Measurements from ENCODE around the gene MLC1.

The MLC1 gene

DNA sequence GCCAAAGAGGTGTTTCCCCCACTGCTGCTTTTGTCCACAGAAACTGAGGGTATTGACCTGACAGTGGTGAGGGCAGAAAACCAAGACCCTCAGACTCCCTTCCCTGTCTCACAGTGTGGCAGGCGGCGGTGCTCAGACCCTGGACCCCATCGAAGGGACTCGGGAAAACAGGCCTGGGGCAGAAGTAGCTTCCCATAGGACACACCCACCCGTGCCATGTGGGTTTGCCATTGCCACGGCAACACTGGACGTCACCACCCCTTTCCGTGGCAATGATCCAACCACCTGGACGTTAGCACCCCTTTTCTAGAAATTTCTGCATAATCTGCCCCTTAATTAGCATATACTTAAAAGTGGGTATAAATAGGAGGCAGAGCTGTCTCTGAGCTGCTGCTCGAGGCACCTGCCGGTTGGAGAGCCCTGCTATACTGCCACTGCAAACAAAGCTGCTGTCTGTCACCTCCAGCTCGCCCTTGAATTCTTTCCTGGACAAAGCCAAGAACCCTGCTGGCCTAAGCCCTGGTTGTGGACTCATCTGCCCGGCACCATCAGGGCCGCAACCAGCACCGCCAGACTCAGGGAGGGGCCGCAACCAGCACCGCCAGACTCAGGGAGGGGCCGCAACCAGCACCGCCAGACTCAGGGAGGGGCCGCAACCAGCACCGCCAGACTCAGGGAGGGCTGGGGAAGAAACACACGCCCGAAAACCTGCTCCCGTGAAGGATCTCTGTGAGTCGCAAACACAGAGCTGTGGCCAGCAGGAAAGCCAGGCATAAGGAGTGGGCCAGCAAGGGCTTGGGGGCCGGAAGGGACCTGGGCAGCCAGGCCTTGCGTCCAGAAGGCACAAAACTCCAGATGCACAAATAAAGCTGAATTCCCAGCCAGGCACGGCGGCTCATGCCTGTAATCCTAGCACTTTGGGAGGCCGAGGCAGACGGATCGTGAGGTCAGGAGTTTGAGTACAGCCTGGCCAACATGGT is 10.4 kb downstream of the MLC1 start:
- DNase-seq, result no peak

DNA sequence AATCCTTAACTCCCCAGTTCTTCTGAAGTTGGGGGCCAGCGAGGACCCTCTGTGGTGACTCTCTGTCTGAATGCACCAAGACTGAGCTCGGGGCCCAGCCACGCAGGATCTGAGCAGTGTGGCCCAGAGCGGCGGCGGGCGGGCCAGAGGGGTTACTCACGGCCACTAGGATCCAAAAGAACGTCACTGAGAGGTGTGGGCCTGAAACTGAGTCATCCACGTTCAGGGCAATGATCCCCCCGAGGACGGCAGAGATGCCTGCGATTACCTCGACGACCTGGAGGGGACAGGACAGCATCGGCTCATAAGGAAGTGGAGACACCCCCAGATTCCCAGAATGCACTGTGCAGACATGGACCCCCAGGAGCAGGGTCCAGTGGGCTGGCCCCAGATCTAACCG is 11.2 kb downstream of the MLC1 start:
- DNase-seq, result no peak

DNA sequence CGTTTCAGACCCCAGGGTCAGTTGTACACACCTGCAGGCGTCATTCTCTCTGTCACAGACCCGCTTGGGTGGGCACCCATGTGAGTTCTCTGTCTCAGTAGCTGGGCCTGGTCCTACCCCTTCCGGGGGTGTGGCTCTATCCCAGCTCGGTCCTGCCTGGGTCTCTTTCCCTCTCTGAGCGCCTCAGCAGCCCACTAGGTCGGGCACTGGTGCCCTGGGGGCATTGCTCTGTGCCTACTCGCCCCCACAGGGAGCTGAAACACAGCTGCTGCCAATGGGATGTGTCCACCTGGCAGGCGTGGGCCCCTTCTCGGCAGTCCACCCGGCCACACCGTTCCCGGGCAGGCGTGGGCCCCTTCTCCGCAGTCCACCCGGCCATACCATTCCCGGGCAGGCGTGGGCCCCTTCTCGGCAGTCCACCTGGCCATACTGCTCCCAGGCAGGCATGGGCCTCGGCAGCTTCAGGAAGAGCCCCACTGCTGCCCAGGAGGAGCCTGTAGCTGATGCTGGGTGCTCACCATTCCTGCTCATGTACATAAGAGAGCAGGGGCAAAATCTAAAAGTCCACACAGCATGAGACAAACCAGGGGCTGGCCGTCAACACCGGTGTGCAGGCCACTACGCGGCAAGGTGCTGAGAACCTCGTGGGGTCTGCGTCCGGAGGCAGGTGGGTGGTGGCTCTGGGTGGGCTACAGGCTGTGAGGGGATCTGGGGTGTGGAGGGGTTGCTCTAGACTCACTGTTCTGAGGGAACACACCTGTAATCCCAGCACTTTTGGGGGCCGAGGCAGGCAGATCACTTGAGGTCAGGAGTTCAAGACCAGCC is 12.3 kb downstream of the MLC1 start:
- no peak for DNase-seq

DNA sequence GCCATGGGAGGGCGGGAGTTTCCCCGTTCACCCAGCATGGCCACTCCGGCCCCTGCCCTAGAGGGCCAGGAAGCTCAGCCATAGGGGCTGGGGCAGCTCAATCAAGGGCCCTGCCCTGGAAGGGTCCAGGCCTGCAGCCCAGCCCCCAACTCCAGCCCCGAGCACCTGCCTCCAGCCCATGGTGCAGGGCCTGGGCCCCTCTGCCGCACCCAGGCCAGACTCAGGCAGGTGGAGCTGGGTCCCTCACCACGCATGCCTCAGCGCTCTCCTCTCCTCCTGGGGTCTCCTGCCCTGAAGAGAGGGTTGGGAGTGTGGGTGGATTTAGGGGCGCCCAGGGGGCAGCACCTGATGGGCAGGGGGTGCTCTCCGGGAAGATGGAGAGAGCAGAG is 13.1 kb downstream of the MLC1 start:
- DNase-seq, result no peak

DNA sequence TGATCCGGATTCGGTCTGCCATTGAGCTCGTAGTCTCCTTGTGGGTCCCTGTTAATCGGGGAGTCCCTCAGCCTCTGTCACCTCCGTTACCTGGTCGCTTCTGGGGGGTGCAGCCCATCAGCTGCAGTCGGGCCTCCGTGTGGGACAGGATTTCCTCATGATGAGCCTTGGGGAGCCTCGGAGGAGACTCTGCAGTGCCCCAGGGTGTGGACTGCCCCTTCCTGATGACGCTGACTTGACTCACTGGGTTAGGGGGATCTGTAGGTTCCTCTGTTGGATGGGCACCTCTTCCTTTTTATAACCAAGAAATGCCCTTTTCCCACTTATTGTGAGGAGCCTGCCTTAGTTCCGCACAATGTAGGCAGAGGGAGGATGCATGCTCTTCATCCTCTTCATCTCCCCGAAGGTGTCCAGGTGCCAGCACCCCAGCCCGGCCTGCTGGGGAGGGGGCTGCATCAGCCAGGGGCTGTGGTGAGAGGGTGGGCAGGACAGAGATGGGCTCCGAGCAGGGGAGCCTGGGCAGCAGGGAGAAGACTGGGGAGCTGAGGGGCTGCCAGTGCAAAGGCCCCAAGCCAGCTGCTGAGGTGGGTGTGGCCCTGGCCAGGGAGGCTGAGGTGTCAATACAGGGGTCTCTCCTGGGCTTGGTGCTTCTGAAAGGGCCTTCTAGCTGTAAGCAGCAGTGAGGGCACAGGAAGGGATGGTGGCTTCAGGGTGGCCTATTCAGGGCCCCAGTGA is 13.6 kb downstream of the MLC1 start:
- no peak for DNase-seq

DNA sequence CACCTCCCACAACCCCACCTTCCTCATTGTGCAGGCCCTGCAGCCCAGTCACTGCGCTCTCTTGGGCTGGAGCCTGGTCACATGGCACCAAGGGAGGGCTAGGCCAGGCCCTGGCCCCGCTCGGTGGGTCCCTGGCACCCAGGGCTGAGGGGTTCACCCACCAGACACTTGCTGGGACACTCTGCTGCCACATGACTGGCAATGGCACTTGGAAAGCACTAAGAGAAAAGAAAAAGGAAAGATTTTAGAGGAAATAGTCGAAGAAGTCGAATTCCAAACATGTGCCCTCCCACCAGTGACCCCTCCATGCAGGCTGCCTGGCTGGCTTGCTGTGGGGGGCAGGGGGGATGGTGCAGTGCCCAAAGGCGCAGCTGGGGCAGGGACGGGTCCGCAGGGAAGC is 14.9 kb downstream of the MLC1 start:
- DNase-seq, result no peak

DNA sequence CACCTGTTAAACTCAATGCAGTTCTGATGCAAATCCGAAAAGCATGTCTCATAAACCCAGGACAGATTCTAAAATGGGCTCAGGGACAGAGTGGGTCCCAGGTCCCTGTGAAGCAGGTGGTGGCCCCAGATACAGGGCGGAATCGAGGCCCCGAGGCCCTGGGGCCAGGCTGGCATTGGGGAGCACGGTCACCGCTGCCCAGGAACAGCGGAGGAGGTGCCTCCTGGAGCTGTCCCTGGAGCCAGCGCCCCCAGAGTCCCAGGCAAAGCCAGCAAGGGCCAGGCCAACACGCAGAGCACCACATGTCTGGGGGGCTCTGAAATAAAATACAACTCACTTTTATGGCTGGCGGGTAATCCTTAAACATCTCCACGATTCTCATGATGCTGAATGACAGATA is 17.1 kb downstream of the MLC1 start:
- no peak for DNase-seq

DNA sequence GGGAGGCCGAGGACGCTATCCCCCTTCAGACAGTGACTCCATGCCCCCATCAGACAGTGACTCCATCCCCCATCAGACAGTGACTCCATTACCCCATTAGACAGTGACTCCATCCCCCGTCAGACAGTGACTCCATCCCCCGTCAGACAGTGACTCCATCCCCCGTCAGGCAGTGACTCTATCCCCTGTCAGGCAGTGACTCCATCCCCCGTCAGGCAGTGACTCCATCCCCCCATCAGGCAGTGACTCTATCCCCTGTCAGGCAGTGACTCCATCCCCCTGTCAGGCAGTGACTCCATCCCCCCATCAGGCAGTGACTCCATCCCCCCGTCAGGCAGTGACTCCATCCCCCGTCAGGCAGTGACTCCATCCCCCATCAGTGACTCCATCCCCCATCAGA is 18.0 kb downstream of the MLC1 start:
- no peak for DNase-seq

DNA sequence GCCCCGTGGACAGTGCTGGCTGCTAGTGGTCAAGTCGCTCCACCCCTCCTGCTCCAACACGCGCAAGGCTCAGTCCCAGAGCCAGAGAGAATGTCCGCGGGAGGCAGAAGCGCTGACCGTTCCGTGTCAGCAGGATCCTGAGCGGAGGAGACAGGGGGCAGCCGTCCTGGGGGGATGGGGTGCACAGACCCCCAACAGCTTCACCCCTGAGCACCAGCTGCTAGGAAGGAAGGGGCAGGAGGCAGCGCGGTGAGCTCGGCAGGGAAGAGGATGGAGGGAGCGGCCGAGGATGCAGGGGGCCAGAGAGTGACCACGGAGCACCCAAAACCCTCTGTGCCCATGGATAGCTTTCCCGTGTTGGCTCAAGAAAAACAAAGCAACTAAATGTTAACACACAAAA is 20.8 kb downstream of the MLC1 start:
- no peak for DNase-seq

DNA sequence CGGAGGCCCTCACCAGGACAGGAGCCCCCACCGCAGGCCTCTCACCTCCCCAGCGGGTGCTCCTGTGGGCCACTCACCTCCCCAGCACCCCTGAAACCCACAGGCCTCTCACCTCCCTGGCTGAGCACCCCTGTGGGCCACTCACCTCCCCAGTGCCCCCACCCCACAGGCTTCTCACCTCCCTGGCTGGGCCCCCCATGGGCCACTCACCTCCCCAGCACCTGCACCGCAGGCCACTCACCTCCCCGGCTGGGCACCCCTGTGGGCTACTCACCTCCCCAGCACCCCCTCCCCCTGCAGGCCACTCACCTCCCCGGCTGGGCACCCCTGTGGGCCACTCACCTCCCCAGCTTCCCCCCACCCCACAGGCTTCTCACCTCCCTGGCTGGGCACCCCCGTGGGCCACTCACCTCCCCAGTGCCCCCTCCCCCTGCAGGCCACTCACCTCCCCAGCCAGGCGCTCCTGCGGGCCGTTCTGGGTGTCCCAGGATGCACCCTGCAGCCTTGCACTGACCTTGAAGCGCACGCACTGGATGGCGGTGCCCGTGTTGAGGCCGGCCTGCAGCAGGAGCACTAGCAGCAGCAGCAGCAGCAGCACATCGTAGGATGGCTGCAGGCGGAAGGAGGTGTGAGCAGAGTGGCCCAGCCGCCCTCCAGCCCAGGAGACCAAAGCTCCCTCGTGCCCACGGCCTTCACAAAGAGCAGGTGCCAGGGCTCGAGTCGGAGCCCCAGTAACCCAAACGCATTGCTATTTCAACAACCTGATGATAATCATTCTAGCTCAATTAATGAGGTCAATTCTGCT is 21.4 kb downstream of the MLC1 start:
- DNase-seq, result no peak

DNA sequence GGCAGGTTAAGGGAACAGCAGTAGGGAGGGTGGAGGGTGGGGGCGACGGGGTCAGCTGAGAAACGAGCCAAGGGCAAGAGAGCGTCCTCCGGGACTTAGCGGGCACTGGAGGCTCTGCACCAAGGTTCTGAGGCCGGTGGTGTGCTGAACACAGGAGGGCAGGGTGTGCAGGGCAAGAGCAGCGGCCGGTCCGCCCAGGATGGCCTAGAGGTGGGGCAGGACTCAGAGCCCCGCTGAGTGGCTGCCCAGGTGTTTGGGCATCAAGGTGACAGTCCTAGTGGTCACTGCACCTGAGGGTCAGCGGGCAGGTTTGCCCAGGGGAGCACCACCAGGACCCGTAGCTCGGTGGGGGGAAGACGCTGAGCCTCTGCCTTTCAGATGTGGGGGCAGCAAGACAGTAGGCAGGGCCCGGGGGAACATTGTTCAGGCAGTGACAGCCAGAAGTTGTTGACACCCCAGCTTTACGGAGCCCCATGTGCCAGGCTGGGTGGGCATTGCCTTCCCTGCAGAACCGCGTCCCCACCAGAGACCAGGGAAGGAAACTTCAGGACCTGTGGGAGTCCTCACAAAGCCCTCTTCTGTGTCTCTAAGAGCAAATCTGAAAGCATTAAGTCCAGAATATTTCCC is 22.6 kb downstream of the MLC1 start:
- DNase-seq, result no peak

DNA sequence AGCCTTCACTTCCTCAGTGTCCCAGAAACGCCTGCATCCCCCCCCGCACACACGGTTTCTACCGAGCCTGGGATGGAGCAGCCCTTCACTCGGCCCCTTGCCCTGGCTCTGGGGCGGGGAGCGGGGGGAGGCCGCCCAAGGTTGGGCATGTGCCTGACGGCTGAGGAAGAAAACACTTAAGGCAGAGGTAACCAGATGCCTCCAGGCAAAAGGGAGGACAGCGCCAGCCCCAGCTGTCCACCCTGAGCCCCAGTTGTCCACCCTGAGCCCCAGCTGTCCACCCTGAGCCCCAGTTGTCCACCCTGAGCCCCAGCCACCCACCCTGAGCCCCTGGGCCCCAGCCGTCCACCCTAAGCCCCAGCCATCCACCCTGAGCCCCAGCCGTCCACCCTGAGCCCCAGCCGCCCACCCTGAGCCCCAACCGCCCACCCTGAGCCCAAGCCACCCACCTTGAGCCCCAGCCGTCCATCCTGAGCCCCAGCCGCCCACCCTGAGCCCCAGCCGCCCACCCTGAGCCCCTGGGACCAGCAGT is 23.3 kb downstream of the MLC1 start:
- no peak for DNase-seq

DNA sequence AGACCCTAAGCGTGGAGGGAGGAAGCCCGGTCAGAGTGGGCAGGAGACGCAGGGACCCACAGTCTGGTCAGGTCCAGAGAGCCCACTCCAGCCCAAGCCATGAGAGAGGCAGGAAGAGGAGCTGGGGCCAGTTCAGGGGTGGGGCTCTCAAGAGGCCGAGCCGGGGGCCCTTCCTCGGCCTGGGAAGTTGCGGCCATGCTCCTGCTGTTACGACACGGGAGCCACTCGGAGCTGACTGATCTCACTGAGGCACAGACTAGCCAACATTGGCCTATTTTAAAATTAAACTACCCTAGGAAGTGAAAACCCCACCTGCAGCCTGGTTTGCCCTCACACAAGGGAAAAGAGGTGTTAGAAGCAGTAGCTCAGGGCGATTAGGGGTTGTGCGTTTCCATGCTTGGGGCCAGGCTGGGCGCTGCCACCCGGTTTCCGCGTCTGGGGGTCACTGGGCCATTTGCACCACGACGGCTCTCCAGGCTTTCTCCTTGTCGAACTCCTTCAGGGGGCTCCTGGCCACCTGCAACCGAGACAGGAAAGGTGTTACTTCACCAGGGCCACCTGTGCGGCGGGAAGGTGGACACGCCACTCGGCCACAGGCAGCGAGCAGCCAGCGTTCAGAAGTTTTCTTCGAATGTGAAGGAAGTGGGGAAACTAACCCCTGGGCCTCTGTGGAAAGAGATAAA is 23.9 kb downstream of the MLC1 start:
- DNase-seq, result no peak

DNA sequence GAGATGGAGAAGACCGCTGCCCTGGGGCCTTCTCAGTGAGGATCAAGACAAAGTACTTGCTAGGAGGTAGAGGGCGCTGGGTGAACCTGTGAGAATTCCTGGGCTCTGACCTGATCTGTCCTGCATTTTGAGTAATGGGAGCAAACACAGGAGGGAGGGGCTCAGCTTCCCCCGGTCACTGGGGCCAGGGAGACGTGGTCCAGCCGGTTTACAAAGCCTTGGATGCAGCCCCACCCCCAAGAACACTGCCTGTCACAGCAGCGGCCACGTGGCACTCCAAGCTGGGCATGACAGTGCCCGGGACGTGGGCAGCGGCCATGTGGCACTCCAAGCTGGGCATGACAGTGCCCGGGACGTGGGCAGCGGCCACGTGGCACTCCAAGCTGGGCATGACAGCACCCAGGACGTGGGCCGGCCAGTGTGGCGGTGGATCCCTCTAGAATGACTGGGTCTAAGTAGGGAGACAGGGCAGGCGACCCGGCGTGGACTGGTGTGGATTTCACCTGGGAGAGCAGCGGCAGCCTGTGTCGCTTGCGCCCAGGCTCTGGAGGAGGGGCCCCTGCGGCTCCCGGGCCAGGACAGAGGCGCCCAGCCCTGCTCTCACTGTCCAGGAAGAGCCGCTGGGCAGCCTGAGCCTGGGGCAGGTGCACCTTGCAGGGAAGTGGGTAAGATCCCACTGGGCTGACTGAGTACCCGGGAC is 24.6 kb downstream of the MLC1 start:
- no peak for DNase-seq

DNA sequence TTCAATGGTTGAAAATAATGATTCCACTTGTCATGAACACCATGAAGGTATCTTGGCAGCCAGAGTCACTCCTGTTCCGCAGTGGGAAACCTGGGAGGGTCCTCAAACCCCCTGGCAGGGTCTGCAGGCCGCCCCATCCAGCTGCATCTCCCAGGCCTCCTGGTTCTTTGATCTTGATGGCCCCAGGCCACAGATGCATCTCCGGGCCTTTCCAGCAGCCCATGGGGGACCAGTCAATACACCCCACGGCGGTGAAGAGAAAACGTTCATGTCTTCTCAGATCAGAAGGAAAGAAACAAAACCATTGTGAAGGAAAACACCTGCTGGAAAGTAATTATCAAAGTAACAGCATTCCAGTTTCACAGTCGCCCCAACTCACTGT is 25.4 kb downstream of the MLC1 start:
- DNase-seq, result no peak

DNA sequence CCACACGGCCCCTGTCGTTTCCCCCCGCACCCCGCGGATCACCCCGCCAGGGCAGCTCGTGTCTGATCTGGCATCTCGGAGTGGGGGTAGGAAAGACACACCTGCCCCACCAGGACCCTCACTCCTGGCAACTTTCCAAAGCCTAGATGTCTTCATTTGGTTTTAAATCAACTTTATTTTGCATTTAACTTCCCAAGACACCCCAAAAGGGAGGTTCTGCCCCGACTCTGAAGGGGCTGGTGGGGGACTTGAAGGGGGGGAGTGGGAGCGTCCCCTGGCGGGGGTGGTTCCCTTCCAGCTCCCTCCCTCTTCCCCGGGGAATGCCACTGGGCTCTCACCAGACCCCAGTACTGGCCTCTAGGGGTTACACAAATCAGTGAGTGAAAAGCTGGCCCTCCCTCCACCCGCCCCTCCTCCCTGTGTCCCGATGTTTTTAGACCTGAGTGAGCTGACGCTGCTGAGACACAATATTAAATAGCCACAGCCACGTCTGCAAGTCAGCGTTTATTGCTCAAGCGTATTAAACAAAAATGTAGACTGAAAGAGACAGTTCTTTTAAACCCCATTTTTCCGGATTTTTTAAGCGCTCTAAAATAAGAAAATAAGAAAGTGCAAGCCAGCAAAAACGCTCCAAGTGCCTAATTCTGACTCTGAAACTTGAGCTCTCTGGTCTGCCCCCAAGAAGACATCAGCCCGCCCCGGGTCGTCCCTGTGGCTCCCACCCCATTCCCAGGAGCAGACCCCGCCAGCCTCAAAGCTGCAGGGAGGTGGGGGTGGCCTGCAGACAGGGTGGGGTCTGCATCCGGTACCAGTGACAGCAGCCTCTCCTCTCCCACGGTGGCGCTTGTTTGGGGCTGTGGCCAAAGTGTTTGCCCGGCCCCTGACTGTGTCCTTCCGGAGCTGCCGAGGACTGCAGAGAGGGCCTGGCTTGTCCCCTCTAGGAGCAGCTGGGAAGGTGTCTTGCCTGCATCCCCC is 26.0 kb downstream of the MLC1 start:
- DNase-seq, result no peak

DNA sequence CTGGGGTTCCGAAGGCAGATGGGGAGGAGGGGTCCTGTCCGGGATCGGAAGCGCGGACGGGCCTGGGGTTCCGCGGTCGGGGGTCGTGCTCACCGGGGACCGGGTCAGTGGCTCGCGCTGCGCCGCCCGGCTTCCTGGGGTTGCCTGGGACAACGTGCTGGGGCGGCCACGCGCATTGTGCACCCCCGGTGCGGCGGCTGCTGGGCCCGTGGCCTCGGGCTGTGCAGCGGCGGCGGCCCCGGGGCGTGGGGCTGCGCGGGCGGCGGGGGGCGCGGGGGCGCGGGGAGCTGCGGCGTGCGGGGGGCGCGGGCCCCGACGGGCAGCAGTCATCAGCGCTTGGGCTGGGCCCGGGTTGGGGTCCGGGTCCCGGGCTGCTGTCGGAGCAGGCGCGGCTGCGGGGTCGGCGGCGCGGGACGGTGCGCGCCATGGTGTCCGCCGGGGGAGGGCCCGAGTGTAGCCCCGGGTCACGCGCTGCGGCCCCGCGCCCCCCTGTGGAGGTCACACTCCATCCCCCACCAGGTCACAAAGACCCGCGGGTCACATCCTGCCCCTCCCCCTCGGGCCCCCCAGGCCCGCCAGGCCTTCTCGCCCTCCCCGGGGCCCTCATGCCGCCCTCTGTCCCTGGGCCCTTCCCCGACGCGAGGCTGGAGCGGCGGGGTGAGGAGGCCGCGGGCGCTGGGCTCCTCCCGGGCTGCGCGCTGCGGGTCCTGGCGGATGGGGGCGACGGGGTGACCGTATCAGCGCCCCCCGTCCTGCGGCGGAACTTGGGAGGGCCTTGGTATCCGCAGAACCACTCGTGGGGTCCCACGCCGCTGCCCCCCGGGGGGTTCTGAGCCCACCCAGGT is 26.9 kb downstream of the MLC1 start, which contains the start of gene TTLL8:
Gene TTLL8 (minus strand): TSS at position 238 of the 845 bp plus-strand sequence.
- DNase-seq, result no peak
